H9 (cell line): ENCODE data around the gene GSE1. TPM values are rescaled to one million over a fixed set of nuclear protein-coding genes. Genes with fewer than 3 reads are reported as not detected.
A peak's percentile ranks its signal among the peaks of the same experiment; 100 is the strongest.

Experiments used
- DNase-seq: peaks from one replicate; pipeline ENCODE4 v3.0.0-alpha.2; 2017
- H2AFZ ChIP-seq: one replicate; pipeline ENCODE4 v1.6.1; 2013; ENCODE audit warnings: mild to moderate bottlenecking, low read length, control low read depth, moderate library complexity
- H2AK5ac ChIP-seq: 2 replicates; pipeline ENCODE4 v1.6.1; 2013; ENCODE audit warnings: low read length, control low read depth, mixed read lengths; ENCODE audit not compliant: insufficient read length
- H2BK120ac ChIP-seq: one replicate; pipeline ENCODE4 v1.6.1; 2013; ENCODE audit warnings: low read depth, mild to moderate bottlenecking, low read length, control low read depth, inconsistent platforms; ENCODE audit not compliant: poor library complexity, severe bottlenecking
- H2BK12ac ChIP-seq: 2 replicates; pipeline ENCODE4 v1.6.1; 2013; ENCODE audit warnings: low read length, control low read depth, mixed read lengths, low read depth; ENCODE audit not compliant: insufficient read length
- H2BK15ac ChIP-seq: 2 replicates; pipeline ENCODE4 v1.6.1; 2013; ENCODE audit warnings: low read depth, low read length, control low read depth
- H2BK20ac ChIP-seq: one replicate; pipeline ENCODE4 v1.6.1; 2013; ENCODE audit warnings: low read depth, mild to moderate bottlenecking, low read length, control low read depth, inconsistent platforms; ENCODE audit not compliant: poor library complexity, severe bottlenecking
- H2BK5ac ChIP-seq: 2 replicates; pipeline ENCODE4 v1.6.1; 2013; ENCODE audit warnings: low read length, control low read depth, mixed read lengths; ENCODE audit not compliant: insufficient read length
- H3K14ac ChIP-seq: 2 replicates; pipeline ENCODE4 v1.6.1; 2013; ENCODE audit warnings: low read length, control low read depth; ENCODE audit not compliant: insufficient read depth
- H3K18ac ChIP-seq: 2 replicates; pipeline ENCODE4 v1.6.1; 2013; ENCODE audit warnings: low read depth, mild to moderate bottlenecking, mixed read lengths, low read length, control low read depth; ENCODE audit not compliant: insufficient read length
- H3K23ac ChIP-seq: 2 replicates; pipeline ENCODE4 v1.6.1; 2013; ENCODE audit warnings: low read length, control low read depth, mixed read lengths, low read depth; ENCODE audit not compliant: insufficient read length
- H3K23me2 ChIP-seq: 2 replicates; pipeline ENCODE4 v1.6.1; 2013; ENCODE audit warnings: low read depth, mild to moderate bottlenecking, mixed read lengths, low read length, control low read depth; ENCODE audit not compliant: insufficient read length, poor library complexity, severe bottlenecking
- H3K27ac ChIP-seq: 2 replicates; pipeline ENCODE4 v1.5.1; 2013; ENCODE audit warnings: low read length, control low read depth, mixed read lengths, low read depth; ENCODE audit not compliant: insufficient read length
- H3K27me3 ChIP-seq: 2 replicates; pipeline ENCODE4 v1.6.1; 2013; ENCODE audit warnings: low read length, control low read depth, inconsistent platforms; ENCODE audit not compliant: insufficient read depth
- H3K4ac ChIP-seq: 2 replicates; pipeline ENCODE4 v1.6.1; 2013; ENCODE audit warnings: low read depth, mild to moderate bottlenecking, control low read depth, inconsistent platforms, low read length, moderate library complexity
- H3K4me1 ChIP-seq: 2 replicates; pipeline ENCODE4 v1.6.1; 2013; ENCODE audit warnings: low read length, control low read depth, inconsistent platforms; ENCODE audit not compliant: insufficient read depth
- H3K4me2 ChIP-seq: 2 replicates; pipeline ENCODE4 v1.6.1; 2013; ENCODE audit warnings: low read length, control low read depth, mixed read lengths; ENCODE audit not compliant: insufficient read length, insufficient read depth
- H3K56ac ChIP-seq: 2 replicates; pipeline ENCODE4 v1.6.1; 2013; ENCODE audit warnings: low read depth, mild to moderate bottlenecking, mixed read lengths, low read length, control low read depth; ENCODE audit not compliant: insufficient read length
- H3K79me1 ChIP-seq: 2 replicates; pipeline ENCODE4 v1.6.1; 2013; ENCODE audit warnings: low read depth, mild to moderate bottlenecking, moderate library complexity, low read length, control low read depth, inconsistent platforms; ENCODE audit not compliant: insufficient read depth, poor library complexity, severe bottlenecking
- H3K79me2 ChIP-seq: 2 replicates; pipeline ENCODE4 v1.6.1; 2013; ENCODE audit warnings: low read length, control low read depth, inconsistent platforms; ENCODE audit not compliant: insufficient read depth
- H3K9ac ChIP-seq: 2 replicates; pipeline ENCODE4 v1.6.1; 2013; ENCODE audit warnings: low read length, control low read depth, mixed read lengths; ENCODE audit not compliant: insufficient read length; ENCODE audit errors: extremely low read depth
- H3K9me3 ChIP-seq: one replicate; pipeline ENCODE4 v1.6.1; 2013; ENCODE audit warnings: low read depth, low read length, inconsistent platforms; ENCODE audit not compliant: control insufficient read depth
- H3T11ph ChIP-seq: one replicate; pipeline ENCODE4 v1.6.1; 2013; ENCODE audit warnings: mild to moderate bottlenecking, low read length, control low read depth, inconsistent platforms
- H4K20me1 ChIP-seq: one replicate; pipeline ENCODE4 v1.6.1; 2013; ENCODE audit not compliant: control insufficient read depth, insufficient read length, insufficient read depth
- H4K5ac ChIP-seq: 2 replicates; pipeline ENCODE4 v1.6.1; 2013; ENCODE audit warnings: low read depth, mild to moderate bottlenecking, mixed read lengths, low read length, control low read depth; ENCODE audit not compliant: insufficient read length
- H4K8ac ChIP-seq: replicated peaks from 2 replicates; pipeline ENCODE4 v1.6.1; 2013; ENCODE audit warnings: low read length, control low read depth, mixed read lengths, low read depth; ENCODE audit not compliant: insufficient read length
- H4K91ac ChIP-seq: 2 replicates; pipeline ENCODE4 v1.6.1; 2013; ENCODE audit warnings: low read depth, mild to moderate bottlenecking, moderate library complexity, mixed read lengths, low read length, control low read depth; ENCODE audit not compliant: insufficient read length
- H3K27ac Mint-ChIP-seq, 3 experiments: 2 replicates in 2 of 3; 3 replicates in 1 of 3; pipeline ENCODE4 v1.8.0; 2020 to 2021; ENCODE audit warnings: mixed read lengths in 3 of 3, mild to moderate bottlenecking in 1 of 3, moderate library complexity in 1 of 3
- H3K27me3 Mint-ChIP-seq: 2 replicates; pipeline ENCODE4 v1.8.0; 2021; ENCODE audit warnings: low read depth, mild to moderate bottlenecking, moderate library complexity, mixed read lengths
- H3K36me3 Mint-ChIP-seq, 3 experiments: 2 replicates in 2 of 3; 3 replicates in 1 of 3; pipeline ENCODE4 v1.8.0; 2020 to 2021; ENCODE audit warnings: low read depth in 3 of 3, mixed read lengths in 3 of 3; ENCODE audit not compliant: insufficient read depth in 1 of 3
- H3K4me1 Mint-ChIP-seq, 2 experiments: 2 replicates each; pipeline ENCODE4 v1.8.0; 2020; ENCODE audit warnings: mixed read lengths in 2 of 2
- H3K4me3 Mint-ChIP-seq, 2 experiments: 2 replicates in 1 of 2; 3 replicates in 1 of 2; pipeline ENCODE4 v1.8.0; 2020 to 2021; ENCODE audit warnings: mild to moderate bottlenecking in 2 of 2, mixed read lengths in 2 of 2, moderate library complexity in 1 of 2
- H3K9me3 Mint-ChIP-seq, 2 experiments: 2 replicates in 1 of 2; 3 replicates in 1 of 2; pipeline ENCODE4 v1.8.0; 2020; ENCODE audit warnings: mild to moderate bottlenecking in 2 of 2, mixed read lengths in 2 of 2, moderate library complexity in 1 of 2
- CTCF ChIP-seq: fragments of 200-600 bp; sonication (generic); conservative IDR thresholded peaks from 3 replicates; pipeline ENCODE4 v1.8.0; 2021; ENCODE audit warnings: antibody characterized with exemption, mild to moderate bottlenecking
- WGBS: extraction: QIAGEN DNeasy Blood & Tissue Kit; methylation state at CpG from one replicate; pipeline ENCODE4 v1.1.7; 2013; ENCODE audit warnings: missing lambda C conversion rate, low lambda C conversion rate, mixed read lengths; ENCODE audit not compliant: insufficient read length; ENCODE audit errors: extremely low coverage; 5-methylcytosine and 5-hydroxymethylcytosine counted together
- total RNA-seq: library from RNA; stranded (reverse); gene quantifications from 2 replicates; pipeline ENCODE4 v1.2.1, GENCODE V29; 2021

GSE1 gene
- total RNA-seq, 1 experiment from 2014 or later = 125 TPM

GRCh38 chr16:85667261-85667660 is 54.1 kb downstream of the GSE1 start:
- H3K36me3 Mint-ChIP-seq = peaks cover 61 to 99% (median 96%) of the 10 kb centered on the region in 3 experiments
- no CpG with 5 or more reads among the region's 9 CpGs for WGBS
- no peak for DNase-seq
- Histone ChIP-seq H2BK12ac (no peak overlapping the region), H2AK5ac (no peak overlapping the region), H3K14ac (no peak overlapping the region), H3T11ph (no peak overlapping the region), H3K23ac (no peak overlapping the region), H3K9me3 (no peaks in the 10 kb centered on the region), H3K9ac (no peak overlapping the region), H4K5ac (no peak overlapping the region), H3K23me2 (no peaks in the 10 kb centered on the region), H3K56ac (no peak overlapping the region), H2BK15ac (no peak overlapping the region), H4K91ac (no peak overlapping the region), H3K4me1 (no peaks in the 10 kb centered on the region), H2AFZ (no peak overlapping the region), H2BK120ac (no peak overlapping the region), H3K27me3 (no peaks in the 10 kb centered on the region), H2BK5ac (no peak overlapping the region), H3K4ac (no peak overlapping the region), H4K8ac (no peak overlapping the region), H3K4me2 (no peak overlapping the region), H3K79me1 (no peaks in the 10 kb centered on the region), H3K79me2 (no peaks in the 10 kb centered on the region), H2BK20ac (no peak overlapping the region), H3K27ac (no peak overlapping the region), H4K20me1 (peaks cover 2% of the 10 kb centered on the region), H3K18ac (no peak overlapping the region)
- TF ChIP-seq CTCF = no peak
- H3K27ac Mint-ChIP-seq = peak overlapping the region in 2 of 3 experiments; percentile 44 to 68; a peak in 2 of 7 replicates
- H3K4me1 Mint-ChIP-seq = no peaks in the 10 kb centered on the region
- no peaks in the 10 kb centered on the region for H3K9me3 Mint-ChIP-seq
- no peak overlapping the region for H3K4me3 Mint-ChIP-seq
- H3K27me3 Mint-ChIP-seq = no peaks in the 10 kb centered on the region; the same call in none of the 2 replicates
